ENCODE measurements around the gene F10. TPM values are rescaled to one million over a fixed set of nuclear protein-coding genes. Genes with fewer than 3 reads are reported as not detected.
"Not testable (repeated sequence)": the region's sequence is repeated elsewhere in the genome, so short reads cannot be mapped to it uniquely, and the experiment has no call there.

The F10 gene
- total RNA-seq, 2 experiments from 2014 or later, result not detected

DNA sequence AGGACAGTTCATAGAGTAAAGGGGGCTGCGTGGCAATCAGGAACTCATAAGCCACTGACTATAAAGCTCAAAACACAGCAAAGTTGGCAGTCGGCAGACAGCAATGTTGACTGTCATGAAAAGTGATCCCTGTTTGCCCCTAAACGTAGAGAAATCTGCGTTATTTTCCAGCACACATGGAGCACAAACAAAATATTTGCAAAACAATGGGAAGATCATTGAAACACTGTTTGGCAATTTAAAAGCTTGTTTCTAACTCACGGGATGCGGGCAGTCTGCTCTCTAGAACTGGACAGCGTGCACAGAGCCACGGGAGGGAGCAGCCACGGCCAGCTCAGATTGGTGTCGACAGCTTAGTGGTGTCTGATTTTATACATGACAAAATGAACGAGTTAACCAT is 23.5 kb upstream of the F10 start:
- ATAC-seq (ENCODE audit: low read depth) (no peak), DNase-seq (no peak)
- Mint-ChIP-seq H3K4me1 (no peaks in the 10 kb centered on the region), H3K27me3 (peaks cover 4% of the 10 kb centered on the region), H3K36me3 (no peaks in the 10 kb centered on the region), H3K4me3 (no peak overlapping the region), H3K9me3 (no peaks in the 10 kb centered on the region), H3K27ac (no peak overlapping the region)
- POLR2A ChIA-PET, result no interaction called here

DNA sequence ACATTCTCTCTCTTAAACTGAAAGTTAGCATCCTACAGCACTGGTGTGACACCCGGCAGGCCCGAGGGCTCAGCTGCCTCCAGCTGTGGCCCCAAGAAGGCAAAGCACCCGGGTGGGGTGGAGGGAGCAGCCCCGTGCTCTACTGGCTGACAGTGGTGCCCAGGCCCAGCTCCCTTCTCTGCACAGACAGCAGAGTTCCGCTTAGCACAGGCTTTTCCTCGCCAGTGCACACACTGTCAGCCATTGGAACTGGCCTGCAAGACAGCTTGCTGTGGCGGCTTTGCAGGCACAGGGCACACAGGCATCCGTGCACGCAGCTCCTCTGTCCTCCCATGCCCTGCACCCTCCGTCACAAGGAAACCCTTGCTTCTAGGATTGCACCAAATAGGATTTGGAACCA is 20.3 kb upstream of the F10 start:
- H3K4me1 Mint-ChIP-seq; H3K27ac Mint-ChIP-seq; H3K4me3 Mint-ChIP-seq; H3K36me3 Mint-ChIP-seq; ATAC-seq (ENCODE audit: low read depth); POLR2A ChIA-PET; DNase-seq; H3K27me3 Mint-ChIP-seq; H3K9me3 Mint-ChIP-seq: not testable (repeated sequence)

DNA sequence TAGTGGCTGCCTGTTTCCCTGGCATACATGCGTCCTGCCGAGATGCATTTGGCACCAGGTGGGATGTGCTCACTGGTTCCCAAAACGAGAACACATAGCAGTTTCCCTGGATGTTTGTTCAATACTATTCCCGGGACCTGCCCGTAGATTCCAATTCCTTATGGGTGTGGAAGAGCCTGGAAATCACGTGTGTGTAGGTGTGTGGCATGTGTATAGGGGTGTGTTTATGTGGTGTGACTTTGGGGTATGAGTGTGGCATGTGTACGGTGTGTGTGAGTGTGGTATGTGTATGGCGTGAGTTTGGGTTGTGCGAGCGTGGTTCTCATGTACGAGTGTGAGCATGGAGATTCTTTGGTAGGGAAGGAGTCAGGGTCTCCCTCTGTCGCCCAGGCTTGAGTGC is 19.9 kb upstream of the F10 start:
- H3K27ac Mint-ChIP-seq, result peak overlapping the region; percentile 1
- peaks cover 4% of the 10 kb centered on the region for H3K27me3 Mint-ChIP-seq
- DNase-seq, result no peak
- ATAC-seq (ENCODE audit: low read depth), result no peak
- H3K4me3 Mint-ChIP-seq, result no peak overlapping the region
- POLR2A ChIA-PET, result no interaction called here
- H3K9me3 Mint-ChIP-seq, result no peaks in the 10 kb centered on the region
- no peaks in the 10 kb centered on the region for H3K4me1 Mint-ChIP-seq
- H3K36me3 Mint-ChIP-seq, result no peaks in the 10 kb centered on the region

DNA sequence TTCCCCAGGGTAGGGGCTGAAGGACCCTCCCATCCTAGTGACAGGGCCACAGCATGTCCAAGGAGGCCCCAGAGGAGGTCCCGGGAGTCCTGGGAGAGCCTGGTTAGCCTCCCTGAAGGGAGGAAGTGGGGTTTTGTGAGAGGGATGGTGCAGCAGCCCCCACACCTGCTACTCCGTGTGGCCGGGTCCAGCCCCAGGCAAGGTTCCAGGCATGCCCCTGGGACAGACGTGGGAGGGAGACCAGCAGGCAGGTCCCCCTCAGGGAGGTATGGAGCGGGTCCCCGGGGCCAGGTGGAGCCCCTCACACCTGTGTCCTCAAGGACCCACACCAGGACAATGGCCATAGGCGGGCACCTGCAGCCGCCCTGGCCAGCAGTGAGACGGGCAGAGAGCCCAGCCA is 19.0 kb upstream of the F10 start:
- POLR2A ChIA-PET, result no interaction called here
- no peak for ATAC-seq (ENCODE audit: low read depth)
- no peaks in the 10 kb centered on the region for H3K4me1 Mint-ChIP-seq
- H3K27me3 Mint-ChIP-seq, result peaks cover 4% of the 10 kb centered on the region
- no peak overlapping the region for H3K4me3 Mint-ChIP-seq
- no peaks in the 10 kb centered on the region for H3K36me3 Mint-ChIP-seq
- no peak for DNase-seq
- H3K27ac Mint-ChIP-seq, result no peak overlapping the region
- no peaks in the 10 kb centered on the region for H3K9me3 Mint-ChIP-seq

DNA sequence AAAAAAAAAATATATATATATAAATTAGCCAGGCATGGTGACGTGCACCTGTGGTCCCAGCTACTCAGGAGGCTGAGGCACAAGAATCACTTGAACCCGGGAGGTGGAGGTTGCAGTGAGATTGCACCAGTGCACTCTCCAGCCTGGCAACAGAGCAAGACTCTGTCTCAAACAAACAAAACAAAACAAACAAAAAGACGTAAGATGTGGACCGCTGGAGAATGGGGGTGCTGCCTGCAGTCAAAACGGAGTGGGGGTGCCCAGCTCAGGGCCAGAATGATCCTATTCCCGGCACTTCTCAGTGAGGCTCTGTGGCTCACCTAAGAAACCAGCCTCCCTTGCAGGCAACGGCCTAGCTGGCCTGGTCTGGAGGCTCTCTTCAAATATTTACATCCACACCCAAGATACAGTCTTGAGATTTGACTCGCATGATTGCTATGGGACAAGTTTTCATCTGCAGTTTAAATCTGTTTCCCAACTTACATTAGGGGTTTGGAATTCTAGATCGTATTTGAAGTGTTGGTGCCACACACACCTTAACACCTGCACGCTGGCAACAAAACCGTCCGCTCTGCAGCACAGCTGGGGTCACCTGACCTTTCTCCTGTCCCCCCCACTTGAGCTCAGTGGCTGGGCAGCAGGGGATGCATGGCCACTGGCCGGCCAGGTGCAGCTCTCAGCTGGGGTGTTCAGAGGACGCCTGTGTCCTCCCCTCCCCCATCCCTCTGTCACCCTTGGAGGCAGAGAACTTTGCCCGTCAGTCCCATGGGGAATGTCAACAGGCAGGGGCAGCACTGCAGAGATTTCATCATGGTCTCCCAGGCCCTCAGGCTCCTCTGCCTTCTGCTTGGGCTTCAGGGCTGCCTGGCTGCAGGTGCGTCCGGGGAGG is 17.3 kb upstream of the F10 start, which contains the start of gene F7:
F7 (plus strand) TSS at position 760 of the 889 bp plus-strand sequence; CDS start at position 811, 51 bp downstream.
- Mint-ChIP-seq H3K27me3 (peaks cover 7% of the 10 kb centered on the region), H3K36me3 (no peaks in the 10 kb centered on the region), H3K4me1 (no peaks in the 10 kb centered on the region), H3K27ac (no peak within 1 kb of the TSS), H3K9me3 (no peaks in the 10 kb centered on the region), H3K4me3 (no peak within 1 kb of the TSS)
- no peak for ATAC-seq (ENCODE audit: low read depth)
- no peak for DNase-seq
- POLR2A ChIA-PET, result no interaction called here

DNA sequence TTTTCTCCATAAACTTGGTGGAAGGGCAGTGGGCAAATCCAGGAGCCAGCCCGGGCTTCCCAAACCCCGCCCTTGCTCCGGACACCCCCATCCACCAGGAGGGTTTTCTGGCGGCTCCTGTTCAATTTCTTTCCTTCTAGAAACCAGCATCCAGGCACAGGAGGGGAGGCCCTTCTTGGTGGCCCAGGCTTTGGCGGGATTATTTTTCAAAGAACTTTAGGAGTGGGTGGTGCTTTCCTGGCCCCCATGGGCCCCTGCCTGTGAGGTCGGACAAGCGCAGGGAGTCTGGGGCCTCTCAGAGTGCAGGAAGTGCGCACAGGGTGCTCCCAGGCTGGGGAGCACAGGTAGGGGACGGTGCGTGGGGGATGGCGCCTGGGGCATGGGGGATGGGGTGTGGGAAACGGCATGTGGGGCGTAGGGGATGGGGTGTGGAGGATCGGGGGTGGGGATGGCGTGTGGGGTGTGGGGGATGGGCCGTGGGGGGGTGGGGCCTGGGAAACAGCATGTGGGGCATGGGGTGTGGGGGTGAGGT is 16.6 kb upstream of the F10 start:
- POLR2A ChIA-PET, result no interaction called here
- H3K27ac Mint-ChIP-seq, result no peak overlapping the region
- ATAC-seq (ENCODE audit: low read depth) (no peak), DNase-seq (no peak)
- H3K36me3 Mint-ChIP-seq, result no peaks in the 10 kb centered on the region
- peaks cover 7% of the 10 kb centered on the region for H3K27me3 Mint-ChIP-seq
- H3K9me3 Mint-ChIP-seq, result no peaks in the 10 kb centered on the region
- no peaks in the 10 kb centered on the region for H3K4me1 Mint-ChIP-seq
- no peak overlapping the region for H3K4me3 Mint-ChIP-seq

DNA sequence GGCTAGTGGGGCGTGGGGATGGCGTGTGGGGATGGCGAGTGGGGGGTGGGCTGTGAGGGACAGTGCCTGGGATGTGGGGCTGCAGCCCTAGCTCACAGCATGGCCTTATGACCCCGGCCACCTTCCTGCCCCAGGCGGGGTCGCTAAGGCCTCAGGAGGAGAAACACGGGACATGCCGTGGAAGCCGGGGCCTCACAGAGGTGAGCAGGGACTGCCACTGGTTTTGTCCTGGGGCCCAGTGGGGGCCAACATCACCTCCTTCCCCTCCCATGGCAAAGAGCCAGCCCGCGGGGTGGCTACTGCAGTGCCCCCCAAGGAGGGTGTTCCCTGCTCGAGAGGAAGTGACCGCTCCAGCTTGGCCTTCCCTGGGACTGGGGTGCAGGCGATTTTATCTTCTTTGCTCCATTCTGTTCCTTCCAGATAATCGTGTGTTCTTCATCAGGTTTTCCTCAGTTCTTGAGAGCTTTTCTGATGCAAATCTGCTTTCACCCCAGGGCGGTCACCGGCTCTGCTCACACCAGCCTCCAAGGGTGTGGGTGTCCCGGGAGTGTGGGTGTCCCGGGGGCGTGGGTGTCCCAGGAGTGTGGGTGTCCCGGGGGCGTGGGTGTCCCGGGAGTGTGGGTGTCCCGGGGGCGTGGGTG is 15.8 kb upstream of the F10 start:
- H3K27me3 Mint-ChIP-seq, result peaks cover 3% of the 10 kb centered on the region
- no peaks in the 10 kb centered on the region for H3K9me3 Mint-ChIP-seq
- no peaks in the 10 kb centered on the region for H3K36me3 Mint-ChIP-seq
- DNase-seq, result no peak
- no peak for ATAC-seq (ENCODE audit: low read depth)
- H3K4me3 Mint-ChIP-seq, result no peak overlapping the region
- H3K27ac Mint-ChIP-seq, result no peak overlapping the region
- H3K4me1 Mint-ChIP-seq, result no peaks in the 10 kb centered on the region
- POLR2A ChIA-PET, result no interaction called here

DNA sequence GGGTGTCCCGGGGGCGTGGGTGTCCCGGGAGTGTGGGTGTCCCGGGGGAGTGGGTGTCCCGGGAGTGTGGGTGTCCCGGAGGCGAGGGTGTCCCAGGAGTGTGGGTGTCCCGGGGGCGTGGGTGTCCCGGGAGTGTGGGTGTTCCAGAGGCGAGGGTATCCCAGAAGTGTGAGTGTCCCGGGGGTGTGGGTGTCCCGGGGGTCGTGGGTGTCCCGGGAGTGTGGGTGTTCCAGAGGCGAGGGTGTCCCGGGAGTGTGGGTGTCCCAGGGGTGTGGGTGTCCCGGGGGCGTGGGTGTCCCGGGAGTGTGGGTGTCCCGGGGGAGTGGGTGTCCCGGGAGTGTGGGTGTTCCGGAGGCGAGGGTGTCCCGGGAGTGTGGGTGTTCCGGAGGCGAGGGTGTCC is 14.1 kb upstream of the F10 start:
- H3K4me1 Mint-ChIP-seq; DNase-seq; H3K36me3 Mint-ChIP-seq; H3K4me3 Mint-ChIP-seq; POLR2A ChIA-PET; H3K9me3 Mint-ChIP-seq; H3K27me3 Mint-ChIP-seq; ATAC-seq (ENCODE audit: low read depth); H3K27ac Mint-ChIP-seq: not testable (repeated sequence)

DNA sequence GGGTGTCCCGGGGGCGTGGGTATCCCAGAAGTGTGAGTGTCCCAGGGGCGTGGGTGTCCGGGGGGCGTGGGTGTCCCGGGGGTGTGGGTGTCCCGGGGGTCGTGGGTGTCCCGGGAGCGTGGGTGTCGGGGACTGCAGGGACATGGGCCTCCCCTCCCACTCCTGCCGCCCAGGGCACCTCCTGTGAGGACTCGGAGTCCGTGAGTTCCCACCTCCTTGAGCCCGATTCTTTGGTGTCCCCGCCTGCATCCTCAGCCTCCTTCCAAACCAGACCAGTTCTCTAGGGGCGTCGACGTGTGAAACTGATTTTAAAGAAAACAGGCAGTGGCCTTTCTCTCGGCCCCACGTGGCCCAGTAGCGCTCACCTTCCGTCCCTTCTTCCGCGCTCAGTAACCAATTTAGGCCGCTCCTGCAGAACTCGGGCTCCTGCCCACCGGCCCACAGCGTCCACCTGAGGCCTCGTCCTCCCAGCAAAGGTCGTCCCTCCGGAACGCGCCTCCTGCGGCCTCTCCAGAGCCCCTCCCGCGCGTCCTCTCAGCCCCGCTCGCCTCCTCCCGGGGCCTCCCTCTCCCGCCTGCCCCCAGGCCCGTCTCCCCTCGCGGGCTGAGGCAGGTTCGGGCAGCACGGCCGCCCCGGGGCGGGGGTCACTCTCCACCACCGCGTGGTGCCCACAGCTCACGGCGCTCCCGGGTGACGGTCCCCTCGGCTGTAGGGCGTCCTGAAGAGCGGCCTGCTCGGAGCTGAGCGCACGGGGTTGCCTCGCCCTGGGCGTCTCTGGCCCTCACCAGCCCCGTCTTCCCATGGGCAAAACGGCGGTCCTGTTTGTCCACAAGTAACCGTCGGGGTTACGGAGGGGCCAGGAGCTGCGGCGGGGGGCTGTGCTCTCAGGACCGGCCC is 13.2 kb upstream of the F10 start:
- Mint-ChIP-seq H3K27ac (no peak overlapping the region), H3K27me3 (peaks cover 8% of the 10 kb centered on the region), H3K4me1 (peaks cover 2% of the 10 kb centered on the region), H3K4me3 (peak overlapping the region; percentile 22), H3K9me3 (no peaks in the 10 kb centered on the region), H3K36me3 (no peaks in the 10 kb centered on the region)
- DNase-seq (no peak), ATAC-seq (ENCODE audit: low read depth) (no peak)
- POLR2A ChIA-PET, result no interaction called here

DNA sequence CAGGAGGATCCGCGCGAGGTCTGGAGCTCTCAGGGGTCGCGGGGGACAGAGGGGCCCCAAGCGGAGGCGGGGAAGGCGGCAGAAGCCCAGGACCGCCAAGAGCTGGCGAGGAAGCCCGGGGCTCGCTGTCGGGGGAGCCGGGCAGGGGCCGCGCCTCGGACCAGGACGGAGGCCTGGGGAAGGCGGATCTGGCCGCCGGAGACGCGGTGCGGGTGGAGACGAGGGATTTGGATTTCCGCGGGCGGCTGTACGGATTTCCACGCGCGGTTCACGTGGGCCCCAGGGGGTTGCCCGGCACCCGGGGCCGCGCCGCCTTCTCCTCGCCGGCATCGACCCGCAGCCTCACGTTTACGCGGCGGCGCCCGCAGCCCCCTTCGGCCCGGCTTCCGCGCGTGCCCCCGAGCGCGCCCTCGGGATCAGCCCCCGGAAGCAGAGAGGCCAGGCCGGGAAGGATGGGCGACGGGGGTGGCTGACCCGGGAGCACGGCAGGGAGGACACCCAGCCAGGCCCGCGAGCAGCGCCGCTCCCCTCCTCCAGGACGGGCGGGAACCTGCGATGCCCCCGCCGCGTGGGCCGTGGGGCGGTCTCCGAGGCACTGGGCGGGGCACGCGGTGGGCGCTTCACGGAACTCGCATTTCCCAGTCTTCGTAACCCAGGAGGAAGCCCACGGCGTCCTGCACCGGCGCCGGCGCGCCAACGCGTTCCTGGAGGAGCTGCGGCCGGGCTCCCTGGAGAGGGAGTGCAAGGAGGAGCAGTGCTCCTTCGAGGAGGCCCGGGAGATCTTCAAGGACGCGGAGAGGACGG is 12.3 kb upstream of the F10 start:
- peaks cover 8% of the 10 kb centered on the region for H3K27me3 Mint-ChIP-seq
- peaks cover 2% of the 10 kb centered on the region for H3K4me1 Mint-ChIP-seq
- no peak overlapping the region for H3K27ac Mint-ChIP-seq
- peak overlapping the region; percentile 22 for H3K4me3 Mint-ChIP-seq
- H3K36me3 Mint-ChIP-seq, result no peaks in the 10 kb centered on the region
- POLR2A ChIA-PET, result no interaction called here
- H3K9me3 Mint-ChIP-seq, result no peaks in the 10 kb centered on the region
- DNase-seq (peak; percentile 51), ATAC-seq (ENCODE audit: low read depth) (peak; percentile 38)

DNA sequence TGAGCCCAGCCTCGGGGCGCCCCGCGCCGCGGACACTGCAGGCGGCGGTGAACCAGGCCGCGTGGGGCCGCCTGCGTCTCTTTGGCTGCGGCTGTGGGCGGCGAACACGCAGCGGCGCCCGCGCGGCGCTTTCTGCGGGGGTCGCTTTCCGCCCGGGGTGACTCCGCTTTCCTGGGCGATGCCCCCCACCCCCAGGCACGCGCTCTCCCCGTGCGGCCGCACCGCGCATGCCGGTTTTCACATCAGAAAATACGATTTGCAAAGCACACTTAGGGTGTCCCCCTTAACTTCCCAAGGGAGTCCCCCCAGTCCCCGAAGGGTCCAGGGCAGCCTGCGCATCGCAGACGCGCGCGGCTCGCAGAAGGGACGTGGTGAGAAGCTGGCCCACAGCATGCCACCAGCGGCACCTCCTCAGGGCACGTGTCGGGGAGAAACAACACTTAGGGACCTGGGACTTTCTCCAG is 11.7 kb upstream of the F10 start:
- DNase-seq, result no peak
- no peaks in the 10 kb centered on the region for H3K9me3 Mint-ChIP-seq
- peak; percentile 30 for ATAC-seq (ENCODE audit: low read depth)
- H3K27me3 Mint-ChIP-seq, result peaks cover 8% of the 10 kb centered on the region
- POLR2A ChIA-PET, result no interaction called here
- H3K27ac Mint-ChIP-seq, result no peak overlapping the region
- peaks cover 2% of the 10 kb centered on the region for H3K4me1 Mint-ChIP-seq
- H3K36me3 Mint-ChIP-seq, result no peaks in the 10 kb centered on the region
- peak overlapping the region; percentile 19 for H3K4me3 Mint-ChIP-seq

DNA sequence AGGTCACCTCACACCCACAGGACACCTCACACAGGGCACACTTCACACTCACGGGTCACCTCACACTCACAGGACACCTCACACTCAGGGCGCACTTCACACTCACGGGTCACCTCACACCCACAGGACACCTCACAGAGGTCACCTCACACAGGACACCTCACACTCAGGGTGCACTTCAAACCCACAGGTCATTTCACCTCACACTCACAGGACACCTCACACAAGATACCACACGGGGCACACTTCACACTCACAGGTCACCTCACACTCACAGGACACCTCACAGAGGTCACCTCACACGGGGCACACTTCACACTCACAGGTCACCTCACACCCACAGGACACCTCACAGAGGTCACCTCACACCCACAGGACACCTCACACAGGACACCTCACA is 10.8 kb upstream of the F10 start:
- H3K9me3 Mint-ChIP-seq; POLR2A ChIA-PET; ATAC-seq (ENCODE audit: low read depth); H3K27me3 Mint-ChIP-seq; DNase-seq; H3K36me3 Mint-ChIP-seq; H3K27ac Mint-ChIP-seq; H3K4me3 Mint-ChIP-seq; H3K4me1 Mint-ChIP-seq: not testable (repeated sequence)

DNA sequence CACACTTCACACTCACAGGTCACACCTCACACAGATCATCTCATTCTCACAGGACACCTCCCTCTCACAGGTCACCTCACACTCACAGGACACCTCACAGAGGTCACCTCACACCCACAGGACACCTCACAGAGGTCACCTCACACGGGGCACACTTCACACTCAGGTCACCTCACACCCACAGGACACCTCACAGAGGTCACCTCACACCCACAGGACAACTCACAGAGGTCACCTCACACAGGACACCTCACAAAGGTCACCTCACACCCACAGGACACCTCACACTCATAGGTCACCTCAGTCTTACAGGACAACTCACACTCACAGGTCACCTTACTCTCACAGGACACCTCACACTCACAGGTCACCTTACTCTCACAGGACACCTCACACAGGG is 10.1 kb upstream of the F10 start:
- H3K4me3 Mint-ChIP-seq; H3K36me3 Mint-ChIP-seq; H3K27ac Mint-ChIP-seq; H3K4me1 Mint-ChIP-seq; POLR2A ChIA-PET; ATAC-seq (ENCODE audit: low read depth); H3K9me3 Mint-ChIP-seq; H3K27me3 Mint-ChIP-seq; DNase-seq: not testable (repeated sequence)

Data from activated naive CD8-positive, alpha-beta T cell treated with anti-CD3 and anti-CD28 coated beads, Interleukin-2, amount 10 ng/mL, durations not matched to agents 7 days and 5 days (primary cell).